ENCODE data around the gene ZFAND3.

- TF ChIP-seq POLR2AphosphoS5 (IDR thresholded peaks at IDR 0.05) (no peak), POLR2A (IDR thresholded peaks at IDR 0.05) (no peak)
- TF ChIP-seq, protein P1, sequence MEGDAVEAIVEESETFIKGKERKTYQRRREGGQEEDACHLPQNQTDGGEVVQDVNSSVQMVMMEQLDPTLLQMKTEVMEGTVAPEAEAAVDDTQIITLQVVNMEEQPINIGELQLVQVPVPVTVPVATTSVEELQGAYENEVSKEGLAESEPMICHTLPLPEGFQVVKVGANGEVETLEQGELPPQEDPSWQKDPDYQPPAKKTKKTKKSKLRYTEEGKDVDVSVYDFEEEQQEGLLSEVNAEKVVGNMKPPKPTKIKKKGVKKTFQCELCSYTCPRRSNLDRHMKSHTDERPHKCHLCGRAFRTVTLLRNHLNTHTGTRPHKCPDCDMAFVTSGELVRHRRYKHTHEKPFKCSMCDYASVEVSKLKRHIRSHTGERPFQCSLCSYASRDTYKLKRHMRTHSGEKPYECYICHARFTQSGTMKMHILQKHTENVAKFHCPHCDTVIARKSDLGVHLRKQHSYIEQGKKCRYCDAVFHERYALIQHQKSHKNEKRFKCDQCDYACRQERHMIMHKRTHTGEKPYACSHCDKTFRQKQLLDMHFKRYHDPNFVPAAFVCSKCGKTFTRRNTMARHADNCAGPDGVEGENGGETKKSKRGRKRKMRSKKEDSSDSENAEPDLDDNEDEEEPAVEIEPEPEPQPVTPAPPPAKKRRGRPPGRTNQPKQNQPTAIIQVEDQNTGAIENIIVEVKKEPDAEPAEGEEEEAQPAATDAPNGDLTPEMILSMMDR (IDR thresholded peaks at IDR 0.05), result no peak
These were observed 32.3 kb upstream of the ZFAND3 start for GRCh38 chr6:37787216-37787615.

Measured in stomach (tissue), 4 donors.